HepG2 (cell line): ENCODE results near the gene SYMPK. TPM values are rescaled to one million over a fixed set of nuclear protein-coding genes. Genes with fewer than 3 reads are reported as not detected.

Experiments used
- CBX1 ChIP-seq: IDR thresholded peaks from one replicate; pipeline ENCODE4 v1.6.1; 2016; ENCODE audit warnings: antibody characterized with exemption, low read depth
- DNMT1 ChIP-seq: sonication (generic); formaldehyde crosslinking; IDR thresholded peaks from 2 replicates; pipeline ENCODE4 v1.5.1; 2020; ENCODE audit warnings: mild to moderate bottlenecking, missing genetic modification reagents
- MIER3 ChIP-seq: IDR thresholded peaks from 2 replicates; pipeline ENCODE4 v1.6.1; 2016; ENCODE audit warnings: missing compliant biosample characterization, borderline replicate concordance
- PHF20 ChIP-seq: sonication (generic); formaldehyde crosslinking; IDR thresholded peaks from 2 replicates; pipeline ENCODE4 v1.5.0; 2020; ENCODE audit warnings: mild to moderate bottlenecking, missing genetic modification reagents
- SMARCE1 ChIP-seq: fragments of 450-650 bp; IDR thresholded peaks from 2 replicates; pipeline ENCODE4 v1.6.1; 2017; ENCODE audit warnings: borderline replicate concordance
- SNAI1 ChIP-seq: sonication (generic); formaldehyde crosslinking; IDR thresholded peaks from 2 replicates; pipeline ENCODE4 v1.5.0; 2020; ENCODE audit warnings: mild to moderate bottlenecking, missing genetic modification reagents, borderline replicate concordance
- ZBTB20 ChIP-seq: sonication (generic); formaldehyde crosslinking; IDR thresholded peaks from 2 replicates; pipeline ENCODE4 v1.8.1; 2023; ENCODE audit warnings: missing genetic modification reagents, low read depth, mild to moderate bottlenecking, borderline replicate concordance
- ZNF256 ChIP-seq: sonication (generic); formaldehyde crosslinking; conservative IDR thresholded peaks from 2 replicates; pipeline ENCODE4 v1.4.0; 2020; ENCODE audit warnings: missing genetic modification reagents
- ZNF468 ChIP-seq: sonication (generic); formaldehyde crosslinking; IDR thresholded peaks from 2 replicates; pipeline ENCODE4 v1.8.0; 2022; ENCODE audit warnings: mild to moderate bottlenecking, moderate library complexity, missing genetic modification reagents
- ZNF577 ChIP-seq: sonication (generic); formaldehyde crosslinking; IDR thresholded peaks from 2 replicates; pipeline ENCODE4 v1.4.0; 2020; ENCODE audit warnings: mild to moderate bottlenecking, low read depth, missing genetic modification reagents, borderline replicate concordance
- ZNF75D ChIP-seq: sonication (generic); formaldehyde crosslinking; IDR thresholded peaks from 2 replicates; pipeline ENCODE4 v1.8.1; 2023; ENCODE audit warnings: missing genetic modification reagents, mild to moderate bottlenecking, borderline replicate concordance
- ZNF788 ChIP-seq: sonication (generic); formaldehyde crosslinking; IDR thresholded peaks from 2 replicates; pipeline ENCODE4 v1.5.0; 2020; ENCODE audit warnings: mild to moderate bottlenecking, missing genetic modification reagents, borderline replicate concordance
- ZSCAN20 ChIP-seq: sonication (generic); formaldehyde crosslinking; IDR thresholded peaks from 2 replicates; pipeline ENCODE4 v1.4.0; 2020; ENCODE audit warnings: missing genetic modification reagents, mild to moderate bottlenecking, borderline replicate concordance
- polyA plus RNA-seq, 8 experiments: library from polyadenylated mRNA; depleted of rRNA in 3 of 8; stranded (reverse) in 7 of 8; unstranded in 1 of 8; fragments of >200 nt; fragmentation: Illumina TruSeq in 4 of 8; extraction: Trizol in 4 of 8; gene quantifications; 2 replicates each; pipeline versions ENCODE4 v1.2.1 to v1.2.3, GENCODE V29; 2011 to 2016; ENCODE audit warnings: low read depth in 4 of 8, missing spikeins in 1 of 8, mixed read lengths in 1 of 8; ENCODE audit not compliant: insufficient read depth in 1 of 8
- total RNA-seq, 5 experiments: library from RNA; depleted of rRNA; stranded (reverse); fragments of >200 nt; fragmentation: Illumina TruSeq; extraction: Trizol; gene quantifications; 2 replicates each; pipeline ENCODE4 v1.2.3, GENCODE V29; 2016; ENCODE audit warnings: low read depth in 1 of 5
- TF ChIP-seq, protein P1 (sequence below): sonication (generic); formaldehyde crosslinking; IDR thresholded peaks from 2 replicates; pipeline ENCODE4 v1.8.0; 2022; ENCODE audit warnings: mild to moderate bottlenecking, missing genetic modification reagents, moderate library complexity
- TF ChIP-seq, protein P2 (sequence below): sonication (generic); formaldehyde crosslinking; IDR thresholded peaks from 2 replicates; pipeline ENCODE4 v1.5.0; 2020; ENCODE audit warnings: mild to moderate bottlenecking, missing genetic modification reagents, borderline replicate concordance
- TF ChIP-seq, protein P3 (sequence below): sonication (generic); formaldehyde crosslinking; IDR thresholded peaks from 2 replicates; pipeline ENCODE4 v1.5.0; 2020; ENCODE audit warnings: mild to moderate bottlenecking, missing genetic modification reagents
- TF ChIP-seq, protein P4 (sequence below): sonication (generic); formaldehyde crosslinking; IDR thresholded peaks from 2 replicates; pipeline ENCODE4 v1.4.0; 2020; ENCODE audit warnings: missing genetic modification reagents

Gene SYMPK
- total and polyA plus RNA-seq, 2 of the 13 experiments (the other 11 are each of a cell fraction or from before 2014, with no cell fraction given) = 21.9 to 55.7 TPM

DNA sequence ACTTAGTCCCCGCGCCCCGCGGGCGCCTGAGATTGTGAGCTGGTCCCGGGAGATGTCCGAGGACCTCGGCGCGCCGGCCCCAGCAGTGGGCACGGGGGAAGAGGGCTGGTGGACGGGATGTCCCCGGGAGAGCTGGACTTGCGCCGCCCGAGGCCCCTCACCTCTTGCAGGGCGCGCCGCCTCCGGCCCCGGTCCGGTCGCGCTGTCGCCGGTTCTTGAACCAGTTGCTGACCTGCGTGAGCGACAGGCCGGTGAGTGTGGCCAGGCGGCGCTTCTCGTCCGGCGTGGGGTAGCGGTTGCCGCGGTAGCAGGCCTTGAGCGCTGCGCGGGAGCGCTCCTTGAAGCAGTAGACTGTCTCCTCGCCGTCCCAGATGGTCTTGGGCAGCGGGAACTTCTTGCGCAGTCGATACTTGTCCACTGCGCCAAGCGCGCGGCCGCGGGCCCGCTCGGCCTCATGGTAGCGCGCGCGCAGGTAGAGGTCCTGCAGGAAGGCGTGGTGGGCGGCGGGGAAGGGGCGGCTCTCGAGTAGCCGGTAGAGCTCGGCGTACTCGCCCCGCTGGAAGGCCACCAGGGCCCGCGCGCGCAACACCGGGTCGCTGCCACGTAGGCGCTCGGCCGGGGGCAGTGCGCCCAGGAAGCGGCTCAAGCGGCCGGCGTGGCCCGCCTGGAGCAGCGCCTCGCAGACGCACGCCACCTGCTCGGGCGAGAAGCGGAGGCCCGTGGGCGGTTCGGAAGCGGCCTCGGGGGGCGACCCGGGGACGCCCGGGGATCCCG, 94.9 kb downstream of the SYMPK start (continued):
- TF ChIP-seq CBX1 (no peak), ZNF468 (CRISPR knock-in tag) (peak; percentile 25; the same call in 1 of the 2 replicates), ZNF577 (CRISPR knock-in tag) (no peak), ZSCAN20 (CRISPR knock-in tag) (no peak), ZBTB20 (CRISPR knock-in tag) (peak; percentile 48; the same call in 1 of the 2 replicates), SMARCE1 (no peak), ZNF256 (CRISPR knock-in tag) (0 out of 2 replicates have a peak, but pooled peaks have one; percentile 25), PHF20 (CRISPR knock-in tag) (no peak), ZNF788 (0 out of 2 replicates have a peak, but pooled peaks have one; percentile 3), DNMT1 (CRISPR knock-in tag) (no peak), ZNF75D (no peak), SNAI1 (CRISPR knock-in tag) (no peak), MIER3 (CRISPR knock-in tag) (no peak; the same call in 1 of the 2 replicates)
- TF ChIP-seq, protein P1, sequence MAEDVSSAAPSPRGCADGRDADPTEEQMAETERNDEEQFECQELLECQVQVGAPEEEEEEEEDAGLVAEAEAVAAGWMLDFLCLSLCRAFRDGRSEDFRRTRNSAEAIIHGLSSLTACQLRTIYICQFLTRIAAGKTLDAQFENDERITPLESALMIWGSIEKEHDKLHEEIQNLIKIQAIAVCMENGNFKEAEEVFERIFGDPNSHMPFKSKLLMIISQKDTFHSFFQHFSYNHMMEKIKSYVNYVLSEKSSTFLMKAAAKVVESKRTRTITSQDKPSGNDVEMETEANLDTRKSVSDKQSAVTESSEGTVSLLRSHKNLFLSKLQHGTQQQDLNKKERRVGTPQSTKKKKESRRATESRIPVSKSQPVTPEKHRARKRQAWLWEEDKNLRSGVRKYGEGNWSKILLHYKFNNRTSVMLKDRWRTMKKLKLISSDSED (CRISPR knock-in tag) = peak; percentile 49; the same call in 1 of the 2 replicates
- TF ChIP-seq, protein P2, sequence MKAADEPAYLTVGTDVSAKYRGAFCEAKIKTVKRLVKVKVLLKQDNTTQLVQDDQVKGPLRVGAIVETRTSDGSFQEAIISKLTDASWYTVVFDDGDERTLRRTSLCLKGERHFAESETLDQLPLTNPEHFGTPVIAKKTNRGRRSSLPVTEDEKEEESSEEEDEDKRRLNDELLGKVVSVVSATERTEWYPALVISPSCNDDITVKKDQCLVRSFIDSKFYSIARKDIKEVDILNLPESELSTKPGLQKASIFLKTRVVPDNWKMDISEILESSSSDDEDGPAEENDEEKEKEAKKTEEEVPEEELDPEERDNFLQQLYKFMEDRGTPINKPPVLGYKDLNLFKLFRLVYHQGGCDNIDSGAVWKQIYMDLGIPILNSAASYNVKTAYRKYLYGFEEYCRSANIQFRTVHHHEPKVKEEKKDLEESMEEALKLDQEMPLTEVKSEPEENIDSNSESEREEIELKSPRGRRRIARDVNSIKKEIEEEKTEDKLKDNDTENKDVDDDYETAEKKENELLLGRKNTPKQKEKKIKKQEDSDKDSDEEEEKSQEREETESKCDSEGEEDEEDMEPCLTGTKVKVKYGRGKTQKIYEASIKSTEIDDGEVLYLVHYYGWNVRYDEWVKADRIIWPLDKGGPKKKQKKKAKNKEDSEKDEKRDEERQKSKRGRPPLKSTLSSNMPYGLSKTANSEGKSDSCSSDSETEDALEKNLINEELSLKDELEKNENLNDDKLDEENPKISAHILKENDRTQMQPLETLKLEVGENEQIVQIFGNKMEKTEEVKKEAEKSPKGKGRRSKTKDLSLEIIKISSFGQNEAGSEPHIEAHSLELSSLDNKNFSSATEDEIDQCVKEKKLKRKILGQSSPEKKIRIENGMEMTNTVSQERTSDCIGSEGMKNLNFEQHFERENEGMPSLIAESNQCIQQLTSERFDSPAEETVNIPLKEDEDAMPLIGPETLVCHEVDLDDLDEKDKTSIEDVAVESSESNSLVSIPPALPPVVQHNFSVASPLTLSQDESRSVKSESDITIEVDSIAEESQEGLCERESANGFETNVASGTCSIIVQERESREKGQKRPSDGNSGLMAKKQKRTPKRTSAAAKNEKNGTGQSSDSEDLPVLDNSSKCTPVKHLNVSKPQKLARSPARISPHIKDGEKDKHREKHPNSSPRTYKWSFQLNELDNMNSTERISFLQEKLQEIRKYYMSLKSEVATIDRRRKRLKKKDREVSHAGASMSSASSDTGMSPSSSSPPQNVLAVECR (CRISPR knock-in tag) = peak; percentile 63; the same call in 1 of the 2 replicates
- TF ChIP-seq, protein P3, sequence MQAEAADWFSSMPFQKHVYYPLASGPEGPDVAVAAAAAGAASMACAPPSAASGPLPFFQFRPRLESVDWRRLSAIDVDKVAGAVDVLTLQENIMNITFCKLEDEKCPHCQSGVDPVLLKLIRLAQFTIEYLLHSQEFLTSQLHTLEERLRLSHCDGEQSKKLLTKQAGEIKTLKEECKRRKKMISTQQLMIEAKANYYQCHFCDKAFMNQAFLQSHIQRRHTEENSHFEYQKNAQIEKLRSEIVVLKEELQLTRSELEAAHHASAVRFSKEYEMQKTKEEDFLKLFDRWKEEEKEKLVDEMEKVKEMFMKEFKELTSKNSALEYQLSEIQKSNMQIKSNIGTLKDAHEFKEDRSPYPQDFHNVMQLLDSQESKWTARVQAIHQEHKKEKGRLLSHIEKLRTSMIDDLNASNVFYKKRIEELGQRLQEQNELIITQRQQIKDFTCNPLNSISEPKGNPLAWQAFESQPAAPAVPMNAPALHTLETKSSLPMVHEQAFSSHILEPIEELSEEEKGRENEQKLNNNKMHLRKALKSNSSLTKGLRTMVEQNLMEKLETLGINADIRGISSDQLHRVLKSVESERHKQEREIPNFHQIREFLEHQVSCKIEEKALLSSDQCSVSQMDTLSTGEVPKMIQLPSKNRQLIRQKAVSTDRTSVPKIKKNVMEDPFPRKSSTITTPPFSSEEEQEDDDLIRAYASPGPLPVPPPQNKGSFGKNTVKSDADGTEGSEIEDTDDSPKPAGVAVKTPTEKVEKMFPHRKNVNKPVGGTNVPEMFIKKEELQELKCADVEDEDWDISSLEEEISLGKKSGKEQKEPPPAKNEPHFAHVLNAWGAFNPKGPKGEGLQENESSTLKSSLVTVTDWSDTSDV (CRISPR knock-in tag) = peak; percentile 94; the same call in 1 of the 2 replicates
- TF ChIP-seq, protein P4, sequence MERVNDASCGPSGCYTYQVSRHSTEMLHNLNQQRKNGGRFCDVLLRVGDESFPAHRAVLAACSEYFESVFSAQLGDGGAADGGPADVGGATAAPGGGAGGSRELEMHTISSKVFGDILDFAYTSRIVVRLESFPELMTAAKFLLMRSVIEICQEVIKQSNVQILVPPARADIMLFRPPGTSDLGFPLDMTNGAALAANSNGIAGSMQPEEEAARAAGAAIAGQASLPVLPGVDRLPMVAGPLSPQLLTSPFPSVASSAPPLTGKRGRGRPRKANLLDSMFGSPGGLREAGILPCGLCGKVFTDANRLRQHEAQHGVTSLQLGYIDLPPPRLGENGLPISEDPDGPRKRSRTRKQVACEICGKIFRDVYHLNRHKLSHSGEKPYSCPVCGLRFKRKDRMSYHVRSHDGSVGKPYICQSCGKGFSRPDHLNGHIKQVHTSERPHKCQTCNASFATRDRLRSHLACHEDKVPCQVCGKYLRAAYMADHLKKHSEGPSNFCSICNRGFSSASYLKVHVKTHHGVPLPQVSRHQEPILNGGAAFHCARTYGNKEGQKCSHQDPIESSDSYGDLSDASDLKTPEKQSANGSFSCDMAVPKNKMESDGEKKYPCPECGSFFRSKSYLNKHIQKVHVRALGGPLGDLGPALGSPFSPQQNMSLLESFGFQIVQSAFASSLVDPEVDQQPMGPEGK (CRISPR knock-in tag) = no peak
